Keratinocyte (primary cell): ENCODE data around the gene VASN.

Experiments
- EZH2 ChIP-seq: IDR thresholded peaks from one replicate; pipeline ENCODE4 v1.6.1; 2012; ENCODE audit warnings: inconsistent platforms, mild to moderate bottlenecking, low read length, moderate library complexity
- TF ChIP-seq, protein P1 (sequence below), 3 experiments: IDR thresholded peaks in 1 of 3; conservative IDR thresholded peaks in 1 of 3; optimal IDR thresholded peaks in 1 of 3; 2 replicates in 2 of 3; 3 replicates in 1 of 3; pipeline versions ENCODE3 to v1.5.1; 2011; ENCODE audit warnings: low read length in 3 of 3, mild to moderate bottlenecking in 3 of 3, moderate library complexity in 2 of 3, control low read depth in 1 of 3, inconsistent platforms in 1 of 3; ENCODE audit not compliant: insufficient read depth in 2 of 3; ENCODE audit errors: extremely low read depth in 1 of 3

DNA sequence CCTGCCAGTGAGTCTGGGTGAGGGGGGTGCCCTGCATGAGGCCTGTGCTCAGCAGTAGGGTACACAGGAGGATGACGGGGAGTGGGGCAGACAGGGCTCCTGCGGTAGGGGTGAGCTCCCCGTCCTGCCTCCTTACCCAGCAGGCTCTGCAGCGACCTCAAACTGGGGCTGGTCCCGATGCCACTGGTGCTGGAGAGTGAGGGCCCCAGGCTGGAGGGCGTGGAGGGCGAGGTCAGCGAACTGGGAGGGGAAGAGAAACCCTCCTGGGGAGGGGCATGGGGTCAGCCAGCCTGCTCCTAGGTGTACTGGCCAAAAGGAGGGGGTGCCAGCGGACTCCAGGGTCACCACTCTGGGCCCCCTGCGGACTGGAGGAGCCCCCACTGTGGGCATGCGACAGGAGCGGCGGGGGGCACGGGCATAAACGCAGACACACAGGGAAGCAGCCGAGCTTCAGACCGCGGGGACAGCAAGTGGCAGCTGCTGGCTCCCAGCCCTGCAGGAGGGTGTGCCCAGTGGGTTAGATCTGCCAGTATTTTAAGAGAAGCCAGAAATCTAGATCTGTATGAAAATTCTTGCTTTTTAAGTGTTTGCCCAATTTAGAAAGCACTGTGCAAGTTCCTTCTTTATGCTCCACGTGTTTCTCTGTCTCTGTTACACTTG lies 9.0 kb upstream of the VASN start:
- TF ChIP-seq, protein P1, sequence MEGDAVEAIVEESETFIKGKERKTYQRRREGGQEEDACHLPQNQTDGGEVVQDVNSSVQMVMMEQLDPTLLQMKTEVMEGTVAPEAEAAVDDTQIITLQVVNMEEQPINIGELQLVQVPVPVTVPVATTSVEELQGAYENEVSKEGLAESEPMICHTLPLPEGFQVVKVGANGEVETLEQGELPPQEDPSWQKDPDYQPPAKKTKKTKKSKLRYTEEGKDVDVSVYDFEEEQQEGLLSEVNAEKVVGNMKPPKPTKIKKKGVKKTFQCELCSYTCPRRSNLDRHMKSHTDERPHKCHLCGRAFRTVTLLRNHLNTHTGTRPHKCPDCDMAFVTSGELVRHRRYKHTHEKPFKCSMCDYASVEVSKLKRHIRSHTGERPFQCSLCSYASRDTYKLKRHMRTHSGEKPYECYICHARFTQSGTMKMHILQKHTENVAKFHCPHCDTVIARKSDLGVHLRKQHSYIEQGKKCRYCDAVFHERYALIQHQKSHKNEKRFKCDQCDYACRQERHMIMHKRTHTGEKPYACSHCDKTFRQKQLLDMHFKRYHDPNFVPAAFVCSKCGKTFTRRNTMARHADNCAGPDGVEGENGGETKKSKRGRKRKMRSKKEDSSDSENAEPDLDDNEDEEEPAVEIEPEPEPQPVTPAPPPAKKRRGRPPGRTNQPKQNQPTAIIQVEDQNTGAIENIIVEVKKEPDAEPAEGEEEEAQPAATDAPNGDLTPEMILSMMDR (optimal IDR thresholded peaks at IDR 0.05 in 1 of 3, IDR thresholded peaks at IDR 0.05 in 1 of 3, conservative IDR thresholded peaks at IDR 0.05 in 1 of 3; ENCODE audit: extremely low read depth in 1 of 3, insufficient read depth in 2 of 3, low read length in 3 of 3): no peak
- TF ChIP-seq EZH2: no peak
